ENCODE data around the gene TRIP4. TPM values are rescaled to one million over a fixed set of nuclear protein-coding genes. Genes with fewer than 3 reads are reported as not detected.
A peak's percentile ranks its signal among the peaks of the same experiment; 100 is the strongest.

Gene TRIP4
- total RNA-seq, 1 experiment from 2014 or later = 6.3 TPM

DNA sequence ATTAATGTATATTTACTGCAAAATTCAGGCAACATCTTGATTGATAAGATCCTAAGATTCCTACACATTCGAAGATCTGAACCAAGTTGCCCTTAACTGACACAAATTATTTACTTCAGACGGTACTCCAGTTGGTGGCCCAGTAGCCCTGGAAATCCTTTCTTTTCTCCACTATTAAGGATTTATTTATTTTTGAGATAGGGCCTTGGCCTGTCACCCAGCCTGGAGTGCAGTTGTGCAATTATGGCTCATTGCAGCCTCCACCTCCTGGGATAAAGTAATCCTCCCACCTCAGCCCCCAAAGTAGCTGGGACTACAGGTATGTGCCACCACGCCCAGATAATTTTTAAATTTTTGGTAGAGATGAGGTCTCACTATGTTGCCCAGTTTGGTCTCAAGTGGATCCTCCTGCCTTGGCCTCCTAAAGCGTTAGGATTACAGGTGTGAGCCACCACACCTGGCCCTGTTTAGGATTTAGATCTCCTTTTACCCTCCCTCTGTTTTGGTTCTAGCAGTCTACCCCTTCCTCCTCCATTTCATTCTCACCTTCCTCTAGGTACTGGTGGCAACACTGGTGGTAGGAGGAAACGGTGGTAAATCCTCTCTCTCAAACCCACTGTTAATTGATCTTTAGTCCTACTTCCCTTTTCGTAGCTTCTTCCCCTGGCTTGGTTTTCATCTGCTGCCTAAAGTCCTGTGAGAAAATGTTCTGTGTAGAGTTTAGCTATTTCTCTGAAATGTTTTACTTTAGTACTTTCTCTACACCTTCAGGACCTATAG, 60.1 kb downstream of the TRIP4 start:
- DNase-seq (ENCODE audit: low read depth) = no peak

DNA sequence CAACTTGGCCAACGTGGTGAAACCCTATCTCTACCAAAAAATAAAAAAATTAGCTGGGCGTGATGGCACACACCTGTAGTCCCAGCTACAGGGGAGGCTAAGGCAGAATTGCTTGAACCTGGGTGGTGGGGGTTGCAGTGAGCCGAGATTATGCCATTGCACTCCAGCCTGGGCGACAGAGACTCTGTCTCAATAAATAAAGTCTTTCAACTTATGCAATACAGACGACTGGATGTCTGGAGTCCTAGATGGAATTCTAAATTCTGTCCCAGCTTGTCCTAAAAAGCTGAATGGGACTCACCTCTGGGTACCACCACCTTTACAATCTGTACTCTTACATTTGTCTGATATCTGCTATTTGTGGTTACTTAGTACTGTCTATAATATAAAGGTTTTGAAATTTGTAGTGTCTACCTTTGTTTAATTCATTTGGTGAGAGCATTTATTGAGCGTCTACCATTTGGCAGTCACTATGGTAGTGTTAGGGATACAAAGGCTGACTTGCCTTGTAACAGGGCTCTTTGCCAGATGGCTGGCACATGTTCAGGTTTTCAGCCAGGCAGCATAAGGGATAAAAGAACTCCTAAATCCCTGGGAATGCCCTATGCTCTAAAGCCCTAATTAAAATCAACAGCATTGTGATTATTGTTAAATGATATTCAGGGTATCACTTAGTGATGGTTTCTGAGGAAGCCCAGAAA, 65.5 kb downstream of the TRIP4 start:
- DNase-seq (ENCODE audit: low read depth) = no peak

DNA sequence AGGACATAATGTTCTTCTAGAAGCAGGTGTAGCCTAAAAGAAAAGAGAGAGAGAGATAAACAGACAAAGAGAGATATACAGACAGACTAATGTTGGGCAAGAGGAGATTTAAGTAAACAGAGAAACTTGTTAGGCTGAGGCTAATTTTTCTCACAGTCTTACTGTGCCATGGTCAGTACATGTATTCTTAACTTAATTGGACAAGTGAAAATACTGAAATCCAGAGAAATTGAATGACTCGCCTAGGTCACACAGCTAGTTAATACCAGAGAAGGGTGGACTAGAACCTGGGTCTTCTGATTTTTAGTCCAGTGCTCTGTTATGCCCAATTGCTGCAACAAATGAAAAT, 66.0 kb downstream of the TRIP4 start:
- no peak for DNase-seq (ENCODE audit: low read depth)

DNA sequence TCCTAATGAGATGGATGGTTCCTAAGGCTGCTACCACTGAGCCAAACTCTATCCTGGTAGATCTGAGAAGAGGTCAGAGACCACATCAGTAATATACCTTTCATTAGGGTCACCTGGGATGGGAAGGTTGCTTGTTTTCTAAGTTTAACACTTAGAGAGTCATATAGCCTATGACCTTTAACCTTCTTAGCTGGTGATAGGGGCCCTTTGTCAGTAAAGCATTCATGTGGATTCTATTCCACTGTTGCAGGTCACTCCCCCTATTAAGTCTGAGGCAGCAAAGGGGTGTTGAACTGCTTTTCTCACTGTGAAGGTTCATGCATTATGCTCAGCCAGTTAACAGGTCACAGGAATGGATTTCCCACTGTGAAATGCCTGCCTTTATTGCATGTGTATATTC, 66.6 kb downstream of the TRIP4 start:
- no peak for DNase-seq (ENCODE audit: low read depth)

DNA sequence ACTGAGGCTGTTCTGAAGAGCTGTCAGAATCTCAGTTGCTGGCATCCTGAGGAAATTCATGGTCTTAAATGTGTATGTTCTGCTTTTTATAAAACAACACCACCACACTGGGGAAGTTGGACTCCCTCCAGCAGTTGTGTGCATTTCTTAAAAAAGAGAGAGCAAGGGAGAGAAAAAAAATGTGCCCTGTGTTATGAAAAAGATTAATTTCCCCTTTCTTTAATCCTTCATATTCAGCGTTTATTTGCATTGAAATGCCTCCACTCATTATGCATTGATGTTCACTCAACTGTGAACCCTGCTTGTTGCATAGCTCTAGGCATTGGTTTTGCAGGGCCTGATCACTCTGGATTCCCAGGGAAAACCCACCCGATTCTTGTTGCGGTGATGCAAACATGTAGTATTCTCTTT, 68.3 kb downstream of the TRIP4 start:
- no peak for DNase-seq (ENCODE audit: low read depth)

DNA sequence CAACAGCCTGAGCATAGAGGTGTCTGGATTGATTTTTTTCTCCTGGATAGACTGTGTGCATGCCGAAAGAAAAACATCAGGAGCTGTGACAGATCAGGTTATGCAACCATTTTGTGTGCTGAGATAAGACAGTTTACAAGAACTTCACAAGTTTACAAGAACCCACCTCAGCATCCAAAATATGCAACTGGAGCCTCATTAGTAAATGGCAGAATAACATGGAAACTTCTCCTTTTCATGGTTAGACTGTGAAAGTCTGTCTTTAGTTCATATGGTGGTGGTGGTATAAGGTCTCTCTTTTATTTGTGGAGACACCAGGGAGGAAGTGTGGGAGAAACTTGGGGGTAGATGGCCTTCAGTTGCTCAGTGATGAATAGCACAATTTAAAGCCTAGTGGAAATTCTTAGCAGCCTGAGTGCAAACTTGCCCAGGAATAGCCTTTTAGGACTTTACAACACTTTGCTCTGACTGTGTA, 69.0 kb downstream of the TRIP4 start:
- DNase-seq (ENCODE audit: low read depth) = no peak

DNA sequence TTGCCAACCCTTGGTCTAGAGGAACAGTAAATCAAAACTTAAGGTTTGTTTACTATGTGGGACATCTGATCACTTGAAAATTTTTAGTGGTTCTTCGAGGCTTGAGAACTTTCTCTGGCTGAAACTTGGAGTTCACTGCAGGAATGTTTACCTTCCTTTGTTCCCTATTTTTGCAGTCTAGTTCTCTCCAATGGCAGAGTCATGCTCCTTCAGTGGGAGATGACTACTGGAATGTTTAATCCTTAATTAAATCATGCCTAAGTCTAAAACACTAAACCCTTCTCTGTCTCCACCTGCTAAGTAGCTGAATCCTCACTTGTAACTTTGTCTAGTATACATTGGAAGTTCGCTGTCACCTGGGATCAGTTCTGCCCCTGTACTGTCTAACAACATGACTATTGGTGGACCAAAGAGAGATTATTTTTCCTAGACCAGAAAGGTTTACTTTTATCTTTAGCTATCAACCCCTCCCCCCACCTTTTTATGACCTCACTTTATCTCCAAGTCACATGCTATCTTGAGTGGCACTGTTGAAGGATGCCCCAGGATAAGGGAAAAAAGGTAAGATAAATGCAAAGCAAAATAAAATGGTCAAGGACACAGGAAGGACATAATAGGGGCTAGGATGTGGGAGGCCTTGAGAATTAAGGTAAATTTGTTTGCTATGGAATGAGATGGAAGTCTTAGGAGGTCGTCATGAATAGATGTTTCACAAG, 71.6 kb downstream of the TRIP4 start:
- no peak for DNase-seq (ENCODE audit: low read depth)

DNA sequence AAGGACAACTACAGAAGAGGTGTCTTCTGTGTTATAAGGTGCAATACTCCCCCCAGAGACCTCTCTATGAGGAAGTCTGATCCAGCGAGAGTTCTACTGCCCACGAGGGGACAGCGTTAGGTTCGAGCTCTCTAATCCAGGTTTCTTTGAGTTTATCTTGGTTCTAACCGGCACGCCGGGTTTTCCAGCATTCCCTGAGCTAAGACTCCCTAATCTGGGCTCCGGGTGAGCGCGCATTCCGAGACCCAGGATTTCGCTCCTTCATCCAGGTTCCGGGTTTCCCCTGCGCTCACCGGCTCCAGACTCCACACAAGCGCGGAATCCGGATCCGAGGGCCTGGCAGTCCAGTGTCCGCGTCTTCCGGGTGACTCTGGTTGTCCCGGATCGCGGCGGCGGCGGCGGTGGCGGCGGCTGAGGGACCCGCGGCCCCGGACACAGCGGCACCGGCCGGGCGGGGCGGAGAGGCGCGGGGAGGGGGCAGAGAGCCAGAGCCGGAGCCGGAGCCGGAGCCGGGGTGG, 72.6 kb downstream of the TRIP4 start, which contains the start of gene ZNF609:
TSS of gene ZNF609 (plus strand) at position 373 of the 518 bp plus-strand sequence. CDS start 38,842 bp downstream, outside the sequence.
- DNase-seq (ENCODE audit: low read depth) = peak; percentile 97

DNA sequence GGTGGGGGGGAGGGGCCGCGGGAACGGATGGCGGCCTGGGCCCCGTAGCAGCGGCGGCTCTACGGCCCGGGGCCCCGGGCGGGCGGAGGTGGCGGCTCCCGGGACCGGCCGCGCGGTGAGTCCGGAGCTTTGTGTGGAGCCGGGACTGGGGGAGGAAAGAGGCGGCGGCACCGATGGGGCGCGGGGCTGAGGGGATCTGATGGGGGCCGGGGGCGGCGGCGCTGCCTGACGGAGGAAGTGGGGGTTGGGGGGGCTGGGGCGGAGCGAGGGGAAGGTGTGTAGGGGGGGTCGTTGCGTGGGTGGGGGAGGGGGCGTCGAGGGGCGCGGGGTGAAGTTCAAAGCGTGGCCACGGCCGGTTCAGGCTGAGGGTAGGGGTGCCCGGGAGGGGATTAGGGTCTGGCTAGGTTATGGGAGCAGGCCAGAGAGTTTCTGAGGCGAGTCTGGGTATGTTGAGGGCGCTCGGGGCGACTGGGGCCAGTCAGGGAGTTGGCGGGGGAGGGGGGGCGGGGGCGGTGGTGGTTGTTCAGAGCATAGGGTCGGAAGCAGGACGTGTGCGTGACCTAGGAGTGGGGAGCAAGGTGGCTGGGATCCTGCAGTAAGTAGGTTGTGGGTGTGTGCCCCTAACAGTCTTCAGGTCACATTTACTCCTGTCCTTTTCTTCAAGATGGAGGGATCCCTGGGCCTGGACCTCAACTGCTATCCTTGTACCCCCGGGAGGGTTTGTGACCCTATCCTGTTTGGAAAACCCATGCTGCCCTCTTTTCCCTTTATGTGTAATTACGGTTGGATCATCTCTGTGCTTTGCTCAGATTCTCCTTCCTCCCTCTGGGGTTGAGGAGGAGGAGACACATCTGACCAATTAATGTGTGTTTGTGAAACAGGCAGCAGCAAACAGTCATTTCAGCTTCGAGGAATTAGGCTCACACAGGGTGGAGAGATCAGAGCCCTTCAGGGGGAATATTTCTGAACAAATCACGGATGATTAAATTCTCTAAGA, 73.4 kb downstream of the TRIP4 start:
- peak; percentile 74 for DNase-seq (ENCODE audit: low read depth)

DNA sequence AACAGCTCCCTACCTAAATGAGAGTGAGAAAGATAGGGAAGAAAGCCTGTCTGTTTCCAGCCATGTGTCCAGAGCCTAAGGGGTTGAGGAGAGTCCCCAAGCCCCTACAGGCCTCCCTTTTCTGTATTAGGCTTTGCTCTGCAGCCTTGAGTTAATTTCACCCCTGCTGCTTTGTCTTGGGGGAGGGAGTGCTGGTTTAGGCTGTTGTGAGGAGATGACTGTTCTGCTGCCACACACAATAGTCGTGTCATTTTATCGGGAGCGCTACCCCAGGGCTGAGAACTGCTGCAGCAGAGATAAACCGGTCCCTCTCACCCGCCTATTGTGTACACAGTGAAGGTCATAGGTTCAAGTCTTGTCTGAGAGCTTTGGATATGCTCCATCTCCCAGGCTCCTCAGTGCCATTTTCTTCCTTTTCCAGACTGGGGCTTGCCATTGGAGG, 74.1 kb downstream of the TRIP4 start:
- no peak for DNase-seq (ENCODE audit: low read depth)

DNA sequence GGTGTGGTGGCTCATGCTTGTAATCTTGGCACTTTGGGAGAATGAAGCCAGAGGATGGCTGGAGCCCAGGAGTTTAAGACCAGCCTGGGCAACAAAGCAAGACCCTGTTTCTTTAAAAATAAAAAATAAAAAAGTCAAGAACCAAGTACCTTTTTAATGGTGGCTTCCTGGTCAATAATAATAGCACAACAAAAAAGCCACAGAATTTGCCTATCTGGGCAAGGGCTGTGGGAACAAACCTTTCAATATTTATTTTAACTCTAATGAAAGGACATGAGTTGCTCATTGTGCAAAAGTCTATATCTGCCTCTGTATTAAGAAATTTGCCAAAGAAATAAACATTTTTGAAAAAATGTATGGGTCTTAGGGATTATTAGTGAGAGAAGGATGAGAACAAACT, 74.9 kb downstream of the TRIP4 start:
- DNase-seq (ENCODE audit: low read depth) = no peak

DNA sequence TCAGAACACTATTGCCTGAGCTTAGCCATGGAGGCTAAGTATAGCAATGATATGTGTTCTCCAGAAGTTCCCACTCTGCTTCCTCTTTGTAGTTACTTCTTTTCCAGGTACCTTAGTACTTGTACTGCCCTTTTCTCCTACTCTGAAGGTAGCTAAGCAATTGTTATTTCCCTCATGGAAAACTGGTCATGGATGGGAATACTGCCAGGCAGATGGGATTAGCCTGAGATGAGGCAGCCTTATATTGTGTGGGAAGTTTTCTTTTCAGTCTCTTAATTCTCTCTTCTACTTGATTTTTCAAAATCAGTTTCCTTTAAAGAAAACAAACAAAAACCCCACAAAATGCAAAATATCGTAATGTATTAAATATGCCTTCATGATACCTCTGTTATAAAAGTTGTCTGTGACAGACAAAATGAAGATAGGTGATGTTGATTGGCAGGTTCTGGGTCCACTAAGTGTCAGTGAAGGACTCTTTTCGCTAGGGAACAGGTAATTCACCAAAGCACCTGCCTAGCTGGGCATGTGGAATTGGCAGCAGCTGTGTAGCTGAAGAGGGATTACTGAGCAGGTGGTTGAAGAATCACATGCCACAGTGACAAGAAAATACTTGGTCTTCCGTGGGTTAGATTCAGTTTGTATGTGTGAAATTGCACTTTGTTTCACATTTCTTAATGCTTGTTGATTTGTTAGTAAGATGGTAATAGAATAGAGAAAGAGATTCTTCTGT, 76.8 kb downstream of the TRIP4 start:
- DNase-seq (ENCODE audit: low read depth) = no peak

DNA sequence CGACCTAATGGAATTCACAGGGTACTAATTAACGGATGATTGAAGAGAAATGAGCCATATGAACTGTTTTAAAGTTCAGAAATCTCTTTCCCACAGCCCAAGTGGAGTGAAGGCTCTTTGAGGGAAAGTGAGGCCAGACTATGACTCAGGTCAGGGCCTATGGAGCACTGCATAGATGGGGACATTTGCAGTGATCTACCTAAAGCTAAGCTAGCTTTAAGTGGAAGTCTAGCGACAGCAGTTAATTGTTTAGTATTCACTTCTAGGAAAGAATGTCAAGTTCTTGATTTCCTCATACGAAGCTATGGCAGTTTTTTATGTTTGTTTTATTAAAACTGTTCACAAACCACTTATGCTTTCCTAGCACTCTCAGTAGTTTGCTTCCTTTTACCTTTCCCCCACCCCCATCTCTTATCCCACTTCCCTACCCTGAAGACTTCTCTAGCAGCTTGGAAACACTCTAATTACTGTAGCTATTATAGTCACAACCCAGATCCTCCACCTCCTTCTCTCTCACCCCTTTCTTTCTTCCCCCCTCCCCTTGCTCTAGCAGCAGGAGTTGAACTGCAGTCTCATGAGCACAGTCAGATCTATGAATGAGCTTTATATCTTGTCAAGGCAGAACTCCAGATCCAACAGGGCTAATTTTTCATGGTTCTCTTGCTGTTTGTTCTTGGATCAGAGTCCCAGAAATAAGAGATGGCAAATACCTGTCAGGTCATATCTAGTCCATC, 78.9 kb downstream of the TRIP4 start:
- no peak for DNase-seq (ENCODE audit: low read depth)

DNA sequence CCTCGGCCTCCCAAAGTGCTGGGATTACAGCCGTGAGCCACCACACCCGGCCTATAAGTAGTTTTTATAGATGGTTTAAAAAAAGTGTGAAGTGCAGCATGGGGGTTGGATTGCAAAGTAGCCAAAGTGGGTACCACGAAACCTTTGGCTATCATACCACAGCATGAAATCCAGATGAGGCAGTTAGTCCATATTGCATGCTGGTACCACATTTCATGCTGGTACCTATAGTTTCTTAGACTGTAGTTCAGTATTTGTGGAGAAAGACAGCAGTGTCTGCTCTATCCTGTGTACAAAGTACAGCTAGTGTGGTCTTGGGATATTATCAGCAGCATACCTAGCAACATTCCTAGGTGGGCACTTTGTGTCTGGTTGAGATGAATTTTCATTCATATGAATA, 84.5 kb downstream of the TRIP4 start:
- no peak for DNase-seq (ENCODE audit: low read depth)

DNA sequence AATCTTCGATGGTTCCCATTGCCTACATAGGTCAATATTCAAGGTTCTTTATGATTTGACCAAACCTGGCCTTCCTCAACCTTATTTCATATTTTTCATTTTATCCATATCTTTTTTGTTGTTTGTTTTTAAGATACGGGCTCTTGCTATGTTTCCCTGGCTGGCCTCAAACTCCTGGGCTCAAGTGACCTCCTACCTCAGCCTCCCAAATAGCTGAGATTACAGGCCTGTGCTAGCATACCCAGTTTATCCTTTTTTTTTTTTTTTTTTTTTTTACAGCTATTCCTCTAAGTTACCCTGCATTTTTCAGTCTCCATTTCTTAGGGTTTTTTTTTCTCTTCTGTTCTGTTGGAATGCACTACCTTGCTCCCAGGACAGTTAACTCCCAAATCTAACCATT, 87.2 kb downstream of the TRIP4 start:
- no peak for DNase-seq (ENCODE audit: low read depth)

DNA sequence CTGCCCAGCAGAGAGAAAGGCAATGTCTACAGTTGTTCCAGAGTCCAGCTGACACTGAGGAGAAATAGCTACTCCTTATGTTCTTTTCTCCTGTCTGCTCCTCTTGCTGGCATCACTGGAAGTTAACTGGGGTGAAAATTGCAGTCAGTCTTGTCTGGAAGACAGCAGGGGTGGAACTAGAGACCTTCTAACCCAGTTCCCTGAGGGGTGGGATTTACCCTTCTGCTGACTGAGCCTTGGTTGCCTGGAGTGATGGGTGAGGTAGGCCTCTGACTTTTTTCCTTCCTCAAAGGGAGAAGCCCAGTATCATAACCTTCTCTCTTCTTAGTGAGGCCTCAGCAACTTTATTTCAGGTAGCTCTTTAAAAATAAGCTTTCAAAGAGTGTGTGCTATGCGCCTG, 88.9 kb downstream of the TRIP4 start:
- no peak for DNase-seq (ENCODE audit: low read depth)

DNA sequence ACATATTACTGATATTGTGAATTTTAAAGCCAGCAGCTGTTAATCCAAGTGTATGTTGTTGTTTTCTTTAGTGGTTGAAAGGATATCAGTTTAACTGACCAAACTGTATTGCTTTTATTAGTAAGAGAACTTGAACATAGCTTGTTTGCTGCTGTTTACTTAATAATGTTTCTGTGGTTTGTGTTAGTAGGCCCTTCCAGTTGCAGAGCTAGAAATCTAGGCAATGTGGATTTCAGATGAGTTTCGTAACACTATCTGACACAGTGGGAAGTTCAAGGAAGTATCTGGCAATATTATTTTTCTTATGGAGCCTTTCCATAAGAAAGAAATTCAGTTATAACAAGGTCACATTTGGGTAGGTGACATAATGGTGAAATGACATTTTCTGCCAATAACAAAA, 91.2 kb downstream of the TRIP4 start:
- no peak for DNase-seq (ENCODE audit: low read depth)

DNA sequence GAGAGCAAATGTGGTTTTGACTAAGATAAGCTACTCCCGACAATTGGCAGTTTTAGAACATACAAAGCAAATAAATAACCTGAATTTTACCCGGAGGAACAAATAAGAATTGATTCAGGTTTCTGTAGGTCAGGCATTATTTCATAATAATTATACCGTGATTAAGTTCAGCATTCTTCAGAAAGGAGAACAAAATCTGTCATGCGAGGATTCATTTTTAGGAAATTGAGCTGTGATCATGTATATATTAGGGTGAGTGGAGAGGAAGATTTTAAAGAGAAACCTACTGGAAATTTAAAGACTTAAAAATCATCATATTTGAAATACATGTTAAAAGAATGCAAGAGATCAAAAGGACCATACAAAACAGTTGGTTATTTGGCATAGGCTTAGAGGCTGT, 93.3 kb downstream of the TRIP4 start:
- DNase-seq (ENCODE audit: low read depth) = no peak

DNA sequence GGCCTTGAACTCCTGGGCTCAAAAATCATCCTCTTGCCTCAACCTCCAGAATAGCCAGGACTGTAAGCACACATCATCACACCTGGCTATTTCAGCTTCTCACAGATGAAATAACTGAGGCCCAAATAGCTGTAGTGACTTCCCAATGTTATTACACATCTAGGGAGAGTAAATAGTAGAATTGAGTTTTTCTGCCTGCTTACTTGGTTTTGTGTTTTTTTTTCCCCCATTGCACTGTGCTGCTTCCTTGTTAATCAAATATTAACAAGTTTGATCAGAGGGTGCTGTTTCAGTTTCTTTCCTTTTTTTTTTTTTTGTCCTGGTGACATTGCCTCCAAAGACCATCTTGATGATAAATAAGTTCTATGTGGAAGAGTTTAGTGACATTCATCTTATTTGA, 96.1 kb downstream of the TRIP4 start:
- DNase-seq (ENCODE audit: low read depth) = no peak
